K562 (cell line): ENCODE measurements around the gene SYNGR1. TPM values are rescaled to one million over a fixed set of nuclear protein-coding genes. Genes with fewer than 3 reads are reported as not detected.

Experiments
- ATAC-seq: fragments of 200-7000 bp; cut with Tn5 transposase; 3 replicates; pipeline ENCODE4 v1.9.1; 2020; ENCODE audit warnings: moderate library complexity
- BruUV-seq: library from RNA; stranded (reverse); fragments of 400-500 nt; replicated peaks from 2 replicates; lab custom pipeline; 2021; lab: Mats Ljungman, UMichigan
- CTCF ChIA-PET: fragments of 300-600 bp; formaldehyde crosslinking; extraction: SDS; loops from one replicate; lab custom pipeline; 2021; ENCODE audit warnings: low intra/inter-chr PET ratio; lab: Yijun Ruan, JAX
- POLR2A ChIA-PET: fragments of 300-600, 350-650 bp; sonication (Branson Sonifier 250); formaldehyde crosslinking; extraction: SDS; loops from one replicate; lab custom pipeline; 2021; ENCODE audit warnings: antibody characterized with exemption, inconsistent platforms; lab: Yijun Ruan, JAX
- DNase-seq, 4 experiments: peaks; one replicate each; pipeline versions ENCODE4 v3.0.0 to v3.0.0-alpha.2; 2011 to 2018; ENCODE audit warnings: low spot score in 3 of 4, mixed read lengths in 3 of 4; ENCODE audit errors: extremely low read depth in 1 of 4
- FAIRE-seq: peaks from 2 replicates; lab custom pipeline; 2011; peaks lifted over from hg19 to GRCh38; lab: Jason Lieb, UNC
- H2AFZ ChIP-seq: 2 replicates; pipeline ENCODE4 v1.6.0; 2011; ENCODE audit warnings: low read depth, low read length, control low read depth, inconsistent platforms
- H3K27ac ChIP-seq: fragments of 200-600 bp; 3 replicates; pipeline ENCODE4 v1.8.0; 2011; ENCODE audit warnings: low read depth, mild to moderate bottlenecking, control low read depth, inconsistent platforms, low read length, moderate library complexity, mixed read lengths; ENCODE audit errors: extremely low read depth
- H3K27me3 ChIP-seq, 2 experiments: fragments of 300-600 bp in 1 of 2; 2 replicates in 1 of 2; 3 replicates in 1 of 2; pipeline versions ENCODE4 v1.6.0 to v1.8.0; 2011; ENCODE audit warnings: inconsistent platforms in 2 of 2, low read length in 2 of 2, mild to moderate bottlenecking in 1 of 2, mixed read lengths in 1 of 2, moderate library complexity in 1 of 2; ENCODE audit not compliant: control insufficient read depth in 2 of 2, insufficient read depth in 2 of 2
- H3K36me3 ChIP-seq: fragments of 300-600 bp; 3 replicates; pipeline ENCODE4 v1.8.0; 2011; ENCODE audit warnings: mild to moderate bottlenecking, low read length, inconsistent platforms; ENCODE audit not compliant: control insufficient read depth, insufficient read depth
- H3K4me1 ChIP-seq, 2 experiments: fragments of 200-600 bp in 1 of 2; replicated peaks in 1 of 2; 2 replicates in 1 of 2; 3 replicates in 1 of 2; pipeline versions ENCODE4 v1.5.1 to v1.8.0; 2011; ENCODE audit warnings: inconsistent platforms in 2 of 2, low read length in 2 of 2, mild to moderate bottlenecking in 1 of 2, mixed read lengths in 1 of 2, moderate library complexity in 1 of 2; ENCODE audit not compliant: control insufficient read depth in 2 of 2, insufficient read depth in 2 of 2
- H3K4me2 ChIP-seq: 2 replicates; pipeline ENCODE4 v1.6.1; 2011; ENCODE audit warnings: low read length, control low read depth, inconsistent platforms, mixed read lengths; ENCODE audit not compliant: insufficient read depth
- H3K4me3 ChIP-seq: fragments of 200-600 bp; sonication (generic), shearing (Covaris generic); 2 replicates; pipeline ENCODE4 v1.5.1; 2016; ENCODE audit warnings: control low read depth, inconsistent platforms
- H3K79me2 ChIP-seq: fragments of 200-600 bp; 3 replicates; pipeline ENCODE4 v1.8.0; 2011; ENCODE audit warnings: low read length, inconsistent platforms; ENCODE audit not compliant: control insufficient read depth, insufficient read depth
- H3K9ac ChIP-seq, 2 experiments: 2 replicates each; pipeline versions ENCODE4 v1.6.0 to v1.6.1; 2011; ENCODE audit warnings: low read depth in 2 of 2, low read length in 2 of 2, control low read depth in 1 of 2, inconsistent platforms in 1 of 2, mild to moderate bottlenecking in 1 of 2, mixed read lengths in 1 of 2; ENCODE audit not compliant: insufficient read depth in 1 of 2
- H3K9me1 ChIP-seq: one replicate; pipeline ENCODE4 v1.6.0; 2011; ENCODE audit warnings: inconsistent platforms, mild to moderate bottlenecking, low read length, moderate library complexity; ENCODE audit not compliant: control insufficient read depth, insufficient read depth
- H3K9me3 ChIP-seq: replicated peaks from 2 replicates; pipeline ENCODE4 v1.5.1; 2011; ENCODE audit warnings: low read depth, low read length, inconsistent platforms; ENCODE audit not compliant: control insufficient read depth, insufficient read depth
- H4K20me1 ChIP-seq: replicated peaks from 2 replicates; pipeline ENCODE4 v1.6.1; 2011; ENCODE audit warnings: low read length, inconsistent platforms, mixed read lengths; ENCODE audit not compliant: control insufficient read depth, insufficient read depth
- COPS2 ChIP-seq: fragments of 450-650 bp; conservative IDR thresholded peaks from 2 replicates; pipeline ENCODE4 v1.6.1; 2016; ENCODE audit warnings: mild to moderate bottlenecking, moderate library complexity
- E2F1 ChIP-seq: sonication (generic); formaldehyde crosslinking; IDR thresholded peaks from 2 replicates; pipeline ENCODE4 v1.8.1; 2023; ENCODE audit warnings: mild to moderate bottlenecking, missing genetic modification reagents, moderate library complexity
- HOMEZ ChIP-seq: fragments of 250-450 bp; sonication (Bioruptor Pico); IDR thresholded peaks from 2 replicates; pipeline ENCODE4 v1.4.0; 2020; ENCODE audit warnings: mild to moderate bottlenecking, moderate library complexity
- KAT7 ChIP-seq: sonication (generic); formaldehyde crosslinking; IDR thresholded peaks from 2 replicates; pipeline ENCODE4 v1.8.0; 2022; ENCODE audit warnings: missing genetic modification reagents, mild to moderate bottlenecking, borderline replicate concordance
- REST ChIP-seq, 2 experiments: fragments of 450-650 bp; formaldehyde crosslinking in 1 of 2; IDR thresholded peaks; 2 replicates each; pipeline versions ENCODE4 v1.4.0 to v1.6.1; 2014 to 2020; ENCODE audit warnings: mild to moderate bottlenecking in 2 of 2, borderline replicate concordance in 1 of 2, low read depth in 1 of 2
- TAF1 ChIP-seq: IDR thresholded peaks from 2 replicates; pipeline ENCODE4 v1.6.1; 2011; ENCODE audit warnings: mild to moderate bottlenecking, low read length, moderate library complexity; ENCODE audit not compliant: insufficient read depth, control insufficient read depth, severe bottlenecking; ENCODE audit errors: extremely low read depth
- ZEB2 ChIP-seq: fragments of 450-650 bp; IDR thresholded peaks from 2 replicates; pipeline ENCODE4 v1.6.1; 2016
- ZFPM2 ChIP-seq: fragments of 250-450 bp; sonication (Bioruptor Pico); IDR thresholded peaks from 2 replicates; pipeline ENCODE4 v1.5.1; 2022; ENCODE audit warnings: mild to moderate bottlenecking
- ZNF212 ChIP-seq: fragments of 450-650 bp; formaldehyde crosslinking; IDR thresholded peaks from 2 replicates; pipeline ENCODE4 v1.4.0; 2020; ENCODE audit warnings: mild to moderate bottlenecking
- ZNF445 ChIP-seq: fragments of 250-450 bp; sonication (Bioruptor Pico); IDR thresholded peaks from 2 replicates; pipeline ENCODE4 v1.4.0; 2020; ENCODE audit warnings: low read depth, mild to moderate bottlenecking, moderate library complexity
- ZNF717 ChIP-seq: fragments of 250-450 bp; sonication (Bioruptor Pico); IDR thresholded peaks from 2 replicates; pipeline ENCODE4 v1.5.0; 2021
- WGBS: fragments of 100-300 bp; shearing (Covaris generic); methylation state at CpG from one replicate; pipeline ENCODE4 v1.1.6; 2016; ENCODE audit warnings: low coverage, mixed read lengths; ENCODE audit not compliant: insufficient coverage; ENCODE audit errors: missing lambda C conversion rate; 5-methylcytosine and 5-hydroxymethylcytosine counted together
- in situ Hi-C: fragments of 300-500 bp; cut with MboI; formaldehyde crosslinking; loops from 4 replicates; pipeline ENCODE4 v1.15.0; 2018; ENCODE audit warnings: inconsistent platforms, mixed read lengths
- intact Hi-C: fragments of 100-400 bp; cut with micrococcal nuclease; formaldehyde crosslinking; loops from 2 replicates; pipeline ENCODE4 v1.14.2; 2022
- polyA plus RNA-seq, 8 experiments: library from polyadenylated mRNA; depleted of rRNA in 4 of 8; stranded (reverse) in 5 of 8; unstranded in 3 of 8; fragments of >200 nt; fragmentation: Nextera tagmentation in 2 of 8; fragmentation: Illumina TruSeq in 1 of 8; extraction: Ambion mirVana in 2 of 8; extraction: Trizol in 1 of 8; gene quantifications; 2 replicates each; pipeline versions ENCODE4 v1.2.1 to v1.2.3, GENCODE V29; 2011 to 2014; ENCODE audit warnings: inconsistent platforms in 1 of 8, missing spikeins in 1 of 8
- total RNA-seq, 7 experiments: library from RNA; depleted of rRNA in 6 of 7; stranded (reverse); fragments of >200 nt in 6 of 7; fragmentation: Illumina TruSeq in 2 of 7; extraction: Trizol in 2 of 7; gene quantifications; 2 replicates each; pipeline versions ENCODE4 v1.2.1 to v1.2.3, GENCODE V29; 2011 to 2021; ENCODE audit warnings: low replicate concordance in 1 of 7

The SYNGR1 gene
- total and polyA plus RNA-seq, 9 of the 15 experiments (the other 6 are each of a cell fraction or from before 2014, with no cell fraction given): 1.8 to 15.9 (median 5.5) TPM

- Histone ChIP-seq H3K4me3 (no peak overlapping the region), H3K79me2 (no peaks in the 10 kb centered on the region), H3K27me3 (no peaks in the 10 kb centered on the region), H3K9me3 (no peaks in the 10 kb centered on the region), H3K9me1 (no peaks in the 10 kb centered on the region), H3K27ac (no peak overlapping the region; the same call in 2 of the 3 replicates), H3K36me3 (no peaks in the 10 kb centered on the region), H3K9ac (peak overlapping the region in 1 of 2 experiments; percentile 52; a peak in 2 of 4 replicates), H3K4me1 (peaks cover 18 to 37% of the 10 kb centered on the region in 2 experiments; a peak in 4 of 5 replicates), H2AFZ (no peak overlapping the region), H3K4me2 (no peak overlapping the region), H4K20me1 (no peaks in the 10 kb centered on the region)
- no peak for ATAC-seq
- intact Hi-C loops (no loop called here), in situ Hi-C loops (no loop called here)
- DNase-seq: no peak
- BruUV-seq: no TSS peak
- ChIA-PET POLR2A (interaction anchor here (0.6 kb wide), 1 partner anchor 20 kb away, joined by 4 read pairs; no protein-coding TSS in a partner anchor), CTCF (no interaction called here)
- FAIRE-seq: no peak
- 70% methylated on average over 9 of the region's 18 CpGs for WGBS
- no peak for TF ChIP-seq ZFPM2 (CRISPR knock-in tag)
- no peak for TF ChIP-seq ZNF212 (CRISPR knock-in tag)
- no peak for TF ChIP-seq TAF1
- TF ChIP-seq HOMEZ: no peak
- no peak for TF ChIP-seq E2F1 (CRISPR knock-in tag)
- no peak for TF ChIP-seq COPS2
- no peak for TF ChIP-seq REST (IDR thresholded peaks at IDR 0.05; ENCODE audit: borderline replicate concordance)
- no peak for TF ChIP-seq REST (CRISPR knock-in tag; IDR thresholded peaks at IDR 0.05; ENCODE audit: low read depth)
- no peak for TF ChIP-seq ZNF445 (CRISPR knock-in tag)
- no peak for TF ChIP-seq ZNF717 (CRISPR knock-in tag)
- TF ChIP-seq KAT7 (CRISPR knock-in tag): no peak
- TF ChIP-seq ZEB2: no peak
Observed at GRCh38 chr22:39360242-39360641, 10.5 kb downstream of the SYNGR1 start.
